HG03558 (cell line): Measurements from ENCODE around the gene PPP3CA.
"Not testable (repeated sequence)": the region's sequence is repeated elsewhere in the genome, so short reads cannot be mapped to it uniquely, and the experiment has no call there.

Source experiments
- ATAC-seq: cut with Tn5 transposase; IDR thresholded peaks from one replicate; pipeline ENCODE4 v1.9.1; 2021; ENCODE audit warnings: moderate number of reproducible peaks; ENCODE audit not compliant: unreplicated experiment; ENCODE audit errors: extremely low read depth

PPP3CA gene

DNA sequence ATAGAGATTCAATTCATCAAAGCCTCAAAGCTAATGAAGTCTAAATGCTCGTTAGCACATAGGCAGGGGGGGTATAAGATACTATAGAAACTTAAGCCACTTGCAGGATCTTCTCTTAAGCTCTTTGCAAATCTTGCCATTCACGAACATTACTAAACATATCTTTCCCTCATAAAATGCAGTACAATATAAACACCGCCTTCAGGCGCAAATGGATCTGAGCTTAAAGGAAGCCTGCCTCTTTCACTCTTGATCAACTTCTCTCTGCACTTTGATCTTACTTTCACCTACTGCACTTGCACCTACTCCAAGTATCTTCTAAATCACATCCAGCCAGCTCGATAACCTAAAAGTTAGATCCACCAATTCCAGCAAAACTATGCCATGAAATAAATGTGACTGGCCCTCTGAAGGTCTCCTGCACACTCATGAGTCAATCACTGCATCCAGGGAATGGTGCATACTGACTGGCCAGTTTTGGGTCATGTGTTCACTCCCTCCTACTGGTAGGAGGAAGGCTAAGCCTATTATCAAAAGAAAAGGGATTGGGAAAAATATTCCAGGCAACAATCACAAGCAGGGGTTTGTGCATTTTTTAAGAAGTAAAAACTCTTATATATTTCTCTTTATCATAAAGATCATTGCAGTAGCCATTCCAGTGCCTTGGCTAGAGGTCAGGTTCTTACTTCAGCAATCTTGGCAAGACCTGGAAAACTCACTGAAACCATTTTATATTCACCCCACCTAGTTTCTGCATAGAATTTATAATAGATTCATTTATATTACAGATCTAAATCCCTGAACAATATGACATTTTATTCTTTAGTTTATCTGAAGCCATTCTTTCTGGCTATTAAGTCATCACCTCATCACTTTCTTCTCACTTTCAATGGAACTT is 222.0 kb downstream of the PPP3CA start:
- no peak for ATAC-seq

- ATAC-seq = no peak
Observed at GRCh38 chr4:101123231-101123630, 224.1 kb downstream of the PPP3CA start.

- ATAC-seq = no peak
Observed at GRCh38 chr4:101122019-101122418, 225.3 kb downstream of the PPP3CA start.

DNA sequence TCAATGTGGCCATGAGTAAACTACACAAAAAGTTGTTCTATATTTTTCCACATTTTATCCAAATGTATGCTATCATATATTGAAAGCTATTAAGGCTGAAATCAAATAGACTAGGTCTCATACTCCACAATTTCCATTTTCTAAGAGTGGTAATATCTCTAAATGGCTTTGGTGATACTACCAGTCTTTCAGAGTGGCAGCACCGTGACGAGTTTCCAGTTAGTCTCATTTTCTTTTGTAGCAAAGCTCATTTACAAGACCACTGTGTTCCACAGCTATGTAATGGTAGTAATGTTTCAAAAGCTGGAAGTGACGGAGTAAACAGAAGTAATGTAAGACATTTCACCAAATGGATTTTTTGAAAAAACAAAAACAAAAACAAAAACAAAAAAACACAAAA is 228.2 kb downstream of the PPP3CA start:
- ATAC-seq = no peak

- no peak for ATAC-seq
Observed at GRCh38 chr4:101118617-101119016, 228.7 kb downstream of the PPP3CA start.

DNA sequence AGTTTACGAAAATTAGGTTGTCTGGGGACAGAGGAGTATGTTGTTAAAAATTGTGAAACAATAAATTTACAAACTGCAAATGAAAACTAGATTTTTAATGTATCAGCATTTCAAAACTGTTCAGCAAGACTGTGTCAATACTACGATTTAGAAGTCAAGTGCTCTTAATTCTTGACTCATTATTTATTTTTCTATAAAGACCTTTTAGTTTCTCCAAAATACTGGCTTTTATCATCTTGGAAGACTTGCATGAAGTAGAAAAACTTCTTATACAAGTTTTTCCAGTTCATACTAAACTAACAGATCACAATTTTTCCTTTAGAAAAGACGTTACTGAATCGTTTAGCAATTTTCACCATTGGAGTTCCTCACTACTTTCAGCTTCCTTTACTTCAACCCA is 231.4 kb downstream of the PPP3CA start:
- ATAC-seq = no peak

DNA sequence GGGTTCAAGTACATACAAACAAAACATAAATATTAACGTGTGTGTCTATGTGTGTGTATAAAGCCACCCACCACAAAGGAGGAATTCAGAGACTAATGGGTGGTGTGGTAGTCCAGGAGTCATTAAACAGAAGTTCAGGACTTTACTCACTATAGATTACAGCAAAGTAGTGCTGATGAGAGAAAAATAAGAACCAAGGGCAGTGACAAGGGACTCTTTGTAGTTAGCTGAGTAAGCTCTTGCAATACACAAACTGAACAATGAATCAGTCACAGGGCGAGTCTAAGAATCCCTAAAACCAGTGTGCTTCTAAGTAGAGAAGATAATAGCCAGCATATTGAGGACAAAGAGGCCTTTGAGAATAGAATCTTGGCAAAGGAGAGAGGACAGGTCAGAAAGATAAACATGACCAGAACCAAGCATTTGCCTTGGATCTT is 232.4 kb downstream of the PPP3CA start:
- ATAC-seq = no peak

GRCh38 chr4:101104312-101105052 is 242.8 kb downstream of the PPP3CA start:
- no peak for ATAC-seq

DNA sequence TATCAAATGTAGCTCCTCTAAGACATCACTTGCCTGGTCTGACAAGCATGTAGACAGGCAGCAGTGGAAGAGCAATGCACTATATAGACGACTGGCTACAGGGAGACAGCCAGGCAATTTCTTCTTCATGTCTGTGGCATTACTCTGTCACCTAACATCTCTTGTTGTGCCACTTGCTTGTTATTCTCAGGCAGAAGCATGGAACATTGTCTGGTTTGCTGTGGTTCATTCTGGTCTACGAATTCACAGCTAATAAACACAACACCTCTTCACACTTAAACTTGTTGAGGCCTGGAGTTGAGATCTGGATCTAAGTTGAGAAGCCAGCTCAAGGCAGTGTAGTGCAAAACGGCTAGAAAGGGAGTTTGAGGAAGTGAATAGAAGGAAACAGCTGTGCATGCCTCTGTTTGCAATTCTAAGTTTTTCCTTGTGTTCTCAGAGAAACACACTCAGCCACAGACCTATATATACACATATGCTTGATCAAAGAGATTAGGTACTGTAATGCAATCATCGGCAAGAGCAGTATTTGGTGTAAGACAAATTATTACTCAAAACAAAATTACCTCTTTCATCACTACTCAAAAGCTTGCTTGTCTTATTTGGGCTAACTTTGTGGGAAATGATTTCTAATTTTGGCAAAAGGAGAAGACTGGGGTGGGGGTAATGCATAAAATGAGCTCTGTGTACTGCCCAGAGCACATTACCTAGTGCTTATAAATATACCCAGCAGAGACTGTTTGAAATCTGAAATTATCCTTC is 243.8 kb downstream of the PPP3CA start:
- ATAC-seq = peak; percentile 79

GRCh38 chr4:101102114-101102742 is 245.1 kb downstream of the PPP3CA start:
- no peak for ATAC-seq

- no peak for ATAC-seq
Observed at GRCh38 chr4:101101072-101101471, 246.3 kb downstream of the PPP3CA start.

GRCh38 chr4:101098666-101099400 is 248.5 kb downstream of the PPP3CA start:
- no peak for ATAC-seq

DNA sequence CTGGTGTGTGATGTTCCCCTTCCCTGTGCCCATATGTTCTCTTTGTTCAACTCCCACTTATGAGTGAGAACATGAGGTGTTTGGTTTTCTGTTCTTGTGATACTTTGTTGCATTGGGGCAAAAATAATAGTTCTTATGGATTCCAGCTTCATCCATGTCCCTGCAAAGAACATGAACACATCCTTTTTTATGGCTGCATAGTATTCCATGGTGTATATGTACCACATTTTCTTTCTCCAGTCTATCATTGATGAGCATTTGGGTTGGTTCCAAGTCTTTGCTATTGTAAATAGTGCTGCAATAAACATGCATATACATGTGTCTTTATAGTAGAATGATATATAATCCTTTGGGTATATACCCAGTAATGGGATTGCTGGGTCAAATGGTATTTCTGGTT is 254.7 kb downstream of the PPP3CA start:
- not testable (repeated sequence) for ATAC-seq

DNA sequence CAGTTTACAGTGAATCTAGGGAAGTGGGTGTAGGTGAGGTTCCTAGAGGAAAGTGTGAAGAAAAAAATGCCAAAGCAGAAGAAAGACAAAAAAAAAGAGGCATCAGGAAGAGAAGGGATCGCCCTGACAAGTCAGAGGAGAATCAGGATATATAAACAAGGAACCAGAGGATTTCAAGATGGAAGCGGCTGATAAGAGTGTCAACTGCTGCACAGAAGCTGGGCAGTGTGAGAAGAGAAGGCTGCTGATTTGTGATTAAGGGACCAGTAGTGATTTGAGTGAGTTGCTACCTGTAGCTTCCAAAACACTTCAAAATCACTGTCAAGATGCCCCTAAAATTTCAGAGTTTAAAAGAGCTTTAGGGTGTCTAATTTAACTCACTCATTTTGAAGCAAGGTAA is 258.2 kb downstream of the PPP3CA start:
- no peak for ATAC-seq

DNA sequence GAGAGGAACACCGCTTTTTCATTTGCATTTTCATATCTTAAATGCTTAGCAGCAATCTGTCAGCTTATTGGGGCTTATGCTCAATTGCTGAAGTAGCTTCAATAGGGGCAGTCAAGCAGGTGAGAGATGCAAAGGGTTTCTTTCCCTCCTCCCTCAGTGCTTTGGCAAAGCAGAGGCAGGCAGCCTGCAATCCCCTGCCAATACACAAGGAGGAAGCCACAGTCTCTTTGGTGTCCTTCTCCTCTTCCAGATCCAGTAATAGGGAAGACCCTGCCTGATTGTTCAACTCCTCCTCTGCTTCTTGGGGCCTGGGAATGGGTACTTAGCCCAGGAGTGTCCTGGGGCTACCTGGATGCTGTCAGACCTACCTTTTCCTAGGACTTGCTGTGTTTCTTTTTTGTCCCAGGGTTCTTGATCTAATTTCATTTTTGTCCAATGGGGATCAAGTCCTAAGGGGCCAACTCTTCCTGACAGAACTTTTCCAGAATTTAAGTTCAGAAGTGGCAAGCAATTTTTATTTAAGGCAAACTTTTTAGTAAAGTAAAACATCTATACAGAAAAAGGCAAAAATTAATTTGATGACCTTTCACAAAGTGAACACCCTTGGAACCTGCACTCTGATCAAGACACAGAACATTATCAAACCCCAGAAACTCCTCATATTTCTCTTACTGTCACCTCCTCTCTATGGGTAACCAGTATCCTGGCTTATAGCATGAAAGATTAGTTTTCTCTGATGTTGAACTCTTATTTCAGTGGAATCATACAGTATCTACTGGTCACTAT is 260.3 kb downstream of the PPP3CA start:
- no peak for ATAC-seq

DNA sequence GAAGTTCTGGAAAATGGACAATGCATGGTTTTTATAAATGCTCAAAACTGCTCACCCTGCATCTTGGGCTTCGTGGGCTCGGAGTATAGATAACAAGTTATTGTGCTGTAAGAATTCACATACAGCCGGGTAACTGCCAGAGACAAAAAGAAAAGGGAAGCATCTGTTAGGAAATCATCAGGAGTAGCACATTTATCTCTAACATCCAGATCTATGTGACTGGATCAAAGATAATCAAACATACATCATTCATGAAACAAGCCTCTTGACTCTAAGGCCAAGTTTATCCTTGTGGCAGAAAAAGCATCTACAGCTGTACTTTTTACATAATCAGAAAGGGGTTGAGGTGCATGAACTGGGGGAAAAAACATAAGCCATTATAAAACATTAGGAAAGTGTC is 264.2 kb downstream of the PPP3CA start:
- no peak for ATAC-seq

DNA sequence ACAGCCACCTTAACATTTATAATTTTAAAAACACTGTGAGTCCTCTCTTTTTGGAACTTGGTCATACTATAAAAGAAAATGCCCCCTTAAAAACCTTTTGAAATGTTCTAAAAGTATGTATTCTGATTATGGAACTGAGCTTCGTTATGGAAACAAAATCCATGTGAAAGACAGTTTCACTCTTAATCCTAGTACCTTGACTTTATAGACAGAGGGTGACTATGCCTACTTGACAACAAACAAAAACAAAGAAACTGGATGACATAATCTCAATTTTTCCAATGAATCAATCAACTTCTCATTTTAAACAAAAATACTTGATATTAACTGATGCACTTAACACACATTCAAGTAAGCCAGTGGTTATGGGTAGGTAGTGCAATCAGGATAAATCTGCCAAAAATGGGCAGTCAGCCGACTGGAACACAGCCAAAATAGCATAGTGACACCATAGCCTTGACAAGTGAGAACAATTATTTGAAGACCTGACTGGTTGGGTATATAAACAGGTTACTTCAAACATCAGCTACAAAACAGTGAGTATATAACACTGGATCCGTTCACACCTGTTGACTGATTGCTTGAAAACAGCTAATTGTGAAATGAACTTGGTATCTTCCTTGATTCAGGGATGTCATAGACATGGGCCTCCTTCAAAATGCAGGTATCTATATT is 265.5 kb downstream of the PPP3CA start:
- ATAC-seq = no peak

DNA sequence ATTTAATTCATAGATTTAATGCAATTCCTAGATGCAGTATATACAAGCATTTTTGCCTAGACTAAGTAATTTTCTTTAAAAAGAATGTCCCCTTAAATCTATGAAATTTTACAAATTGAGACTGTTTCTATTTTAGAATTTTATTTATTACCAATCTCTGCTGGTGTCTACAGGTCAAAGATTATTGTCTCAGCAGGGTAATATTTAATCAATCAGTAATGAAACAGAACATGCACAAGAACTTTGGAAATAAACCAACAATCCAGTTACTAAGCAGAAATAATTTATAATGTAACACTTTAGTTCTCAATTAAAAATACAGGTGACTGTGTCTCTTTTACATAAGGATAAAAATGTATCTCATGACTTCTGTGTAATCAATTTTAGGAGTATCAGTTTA is 266.2 kb downstream of the PPP3CA start:
- ATAC-seq = no peak
